ENCODE results near the gene UNC5CL.

DNA sequence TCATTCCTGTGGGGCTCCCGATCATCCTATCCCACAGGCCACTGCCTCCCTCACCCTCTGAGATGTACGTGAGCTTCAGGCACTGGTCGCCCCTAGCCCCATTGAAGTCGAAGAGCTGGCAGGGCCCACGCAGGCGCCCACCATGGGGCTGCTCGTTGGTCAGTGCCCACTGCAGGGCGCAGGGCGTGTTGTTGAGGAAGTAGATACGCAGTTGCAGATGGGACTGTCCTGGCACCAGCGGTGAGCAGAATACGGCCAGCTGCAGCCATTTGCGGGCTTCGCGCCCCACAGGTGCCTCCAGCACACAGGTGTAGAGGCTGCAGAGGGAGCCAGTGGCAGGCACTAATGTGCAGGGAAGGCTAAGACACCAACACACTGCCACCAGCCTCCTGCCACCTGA, 6.2 kb downstream of the UNC5CL start:
- TF ChIP-seq, protein P1, sequence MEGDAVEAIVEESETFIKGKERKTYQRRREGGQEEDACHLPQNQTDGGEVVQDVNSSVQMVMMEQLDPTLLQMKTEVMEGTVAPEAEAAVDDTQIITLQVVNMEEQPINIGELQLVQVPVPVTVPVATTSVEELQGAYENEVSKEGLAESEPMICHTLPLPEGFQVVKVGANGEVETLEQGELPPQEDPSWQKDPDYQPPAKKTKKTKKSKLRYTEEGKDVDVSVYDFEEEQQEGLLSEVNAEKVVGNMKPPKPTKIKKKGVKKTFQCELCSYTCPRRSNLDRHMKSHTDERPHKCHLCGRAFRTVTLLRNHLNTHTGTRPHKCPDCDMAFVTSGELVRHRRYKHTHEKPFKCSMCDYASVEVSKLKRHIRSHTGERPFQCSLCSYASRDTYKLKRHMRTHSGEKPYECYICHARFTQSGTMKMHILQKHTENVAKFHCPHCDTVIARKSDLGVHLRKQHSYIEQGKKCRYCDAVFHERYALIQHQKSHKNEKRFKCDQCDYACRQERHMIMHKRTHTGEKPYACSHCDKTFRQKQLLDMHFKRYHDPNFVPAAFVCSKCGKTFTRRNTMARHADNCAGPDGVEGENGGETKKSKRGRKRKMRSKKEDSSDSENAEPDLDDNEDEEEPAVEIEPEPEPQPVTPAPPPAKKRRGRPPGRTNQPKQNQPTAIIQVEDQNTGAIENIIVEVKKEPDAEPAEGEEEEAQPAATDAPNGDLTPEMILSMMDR (conservative IDR thresholded peaks at IDR 0.05; ENCODE audit: low read depth, low read length): no peak
- no peak for TF ChIP-seq EZH2 (IDR thresholded peaks at IDR 0.05; ENCODE audit: borderline replicate concordance, low read depth, low read length, poor library complexity, severe bottlenecking)
